22Rv1 (cell line): ENCODE measurements around the gene ALG1.
"Not testable (repeated sequence)": the region's sequence is repeated elsewhere in the genome, so short reads cannot be mapped to it uniquely, and the experiment has no call there.

Experiments used
- H3K27ac ChIP-seq: fragments of 450-650 bp; 2 replicates; pipeline ENCODE4 v1.5.1; 2017
- CTCF ChIP-seq: fragments of 450-650 bp; IDR thresholded peaks from 2 replicates; pipeline ENCODE4 v1.5.1; 2017; ENCODE audit warnings: mild to moderate bottlenecking
- ZFX ChIP-seq: fragments of 450-650 bp; IDR thresholded peaks from 2 replicates; pipeline ENCODE4 v1.6.1; 2017; ENCODE audit warnings: antibody characterized with exemption, borderline replicate concordance

The ALG1 gene

GRCh38 chr16:5036228-5037156, 35.2 kb upstream of the ALG1 start:
- TF ChIP-seq ZFX (no peak), CTCF (no peak)
- no peak overlapping the region for H3K27ac ChIP-seq

DNA sequence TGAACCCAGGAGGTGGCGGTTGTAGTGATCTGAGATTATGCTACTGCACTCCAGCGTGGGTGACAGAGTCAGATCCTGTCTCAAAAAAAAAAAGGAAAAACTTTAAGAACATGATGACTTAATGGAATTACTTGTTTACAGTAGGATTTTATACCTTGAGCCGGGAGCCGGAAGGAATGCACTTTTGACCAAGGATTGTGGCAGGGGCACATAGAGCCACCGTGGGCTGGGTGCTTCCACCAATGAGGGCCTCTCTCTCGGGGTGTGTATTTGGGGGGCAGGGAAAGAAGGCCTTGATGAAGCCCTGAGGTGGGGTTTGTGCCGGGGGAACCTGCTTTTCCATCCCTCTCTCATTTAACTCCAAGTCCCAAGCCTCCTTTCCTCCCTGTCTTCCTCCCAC, 31.2 kb upstream of the ALG1 start:
- H3K27ac ChIP-seq = no peak overlapping the region
- TF ChIP-seq CTCF (no peak), ZFX (no peak)

DNA sequence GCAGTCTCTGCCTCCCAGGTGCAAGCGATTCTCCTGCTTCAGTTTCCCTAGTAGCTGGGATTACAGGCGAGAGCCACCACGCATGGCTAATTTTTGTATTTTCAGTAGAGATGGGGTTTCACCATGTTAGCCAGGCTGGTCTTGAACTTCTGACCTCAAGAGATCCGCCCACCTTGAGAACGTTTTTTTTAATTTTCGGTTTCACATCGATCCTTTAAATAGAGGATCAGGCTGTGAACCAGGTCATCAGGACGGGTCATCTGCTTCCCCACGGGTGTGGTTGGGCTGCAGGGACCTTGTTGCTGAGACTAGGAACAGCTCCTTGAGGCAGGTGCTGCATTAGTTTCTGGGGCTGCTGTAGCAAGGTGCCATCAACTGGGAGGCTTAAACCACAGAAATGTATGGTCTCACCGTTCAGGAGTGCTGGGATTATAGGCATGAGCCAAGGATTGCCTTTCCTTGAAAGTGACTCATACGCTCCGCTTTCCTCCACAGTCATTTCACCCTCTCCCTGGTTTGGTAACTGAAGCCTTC, 30.0 kb upstream of the ALG1 start:
- H3K27ac ChIP-seq = no peak overlapping the region
- TF ChIP-seq CTCF = no peak
- no peak for TF ChIP-seq ZFX

- H3K27ac ChIP-seq = no peak overlapping the region
- TF ChIP-seq ZFX = no peak
- no peak for TF ChIP-seq CTCF
These were observed 29.0 kb upstream of the ALG1 start for GRCh38 chr16:5042574-5043171.

DNA sequence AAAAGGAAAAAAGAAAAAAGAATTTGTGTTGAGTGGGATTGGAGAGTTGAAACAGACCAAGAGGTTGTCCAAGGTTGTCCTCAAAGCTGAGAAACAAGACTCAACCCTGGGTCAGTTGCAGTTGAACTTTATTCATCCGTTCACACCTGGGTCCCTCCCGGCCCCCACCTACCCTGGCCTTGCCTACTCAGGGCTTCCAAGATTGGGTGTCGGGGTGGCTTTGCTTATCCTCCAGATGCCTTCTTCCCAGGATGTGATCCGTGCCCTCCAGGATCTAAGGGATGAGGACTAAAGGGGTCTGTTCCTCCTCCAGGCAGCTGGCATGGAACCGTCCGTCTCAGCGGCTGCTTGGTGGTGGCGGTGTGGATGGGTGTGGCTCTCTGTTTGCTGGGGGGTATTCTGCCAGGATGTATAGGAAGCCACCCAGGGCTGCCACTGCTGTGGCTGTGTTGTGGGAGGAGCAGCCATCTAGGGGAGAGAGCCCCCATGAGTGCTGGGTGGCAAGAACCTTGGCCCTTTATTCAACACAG, 27.6 kb upstream of the ALG1 start:
- H3K27ac ChIP-seq = no peak overlapping the region

GRCh38 chr16:5044581-5044980, 27.1 kb upstream of the ALG1 start:
- H3K27ac ChIP-seq = not testable (repeated sequence)

More for the DNA sequence above, 27.6 kb upstream of the ALG1 start:
- TF ChIP-seq CTCF (no peak), ZFX (no peak)

GRCh38 chr16:5045499-5046115, 26.0 kb upstream of the ALG1 start:
- TF ChIP-seq CTCF (no peak), ZFX (no peak)
- H3K27ac ChIP-seq = no peak overlapping the region
